Upper lobe of right lung (tissue), 1 donor: ENCODE results near the gene UNC5C. TPM values are rescaled to one million over a fixed set of nuclear protein-coding genes. Genes with fewer than 3 reads are reported as not detected.

ENCODE experiments used
- ATAC-seq: fragments of 200-7000 bp; cut with Tn5 transposase; one replicate; pipeline ENCODE4 v1.9.1; 2020; ENCODE audit warnings: mild to moderate bottlenecking, moderate library complexity
- DNase-seq: peaks from one replicate; pipeline ENCODE4 v3.0.0-alpha.2; 2020
- H3K27ac ChIP-seq: fragments of 200-600 bp; one replicate; pipeline ENCODE4 v1.8.0; 2022
- H3K27me3 ChIP-seq: fragments of 200-600 bp; one replicate; pipeline ENCODE4 v1.8.0; 2022; ENCODE audit warnings: mild to moderate bottlenecking
- H3K36me3 ChIP-seq: fragments of 200-600 bp; one replicate; pipeline ENCODE4 v1.8.0; 2022
- H3K4me1 ChIP-seq: fragments of 200-600 bp; one replicate; pipeline ENCODE4 v1.8.0; 2022
- H3K4me3 ChIP-seq: fragments of 200-600 bp; one replicate; pipeline ENCODE4 v1.8.0; 2022; ENCODE audit warnings: mild to moderate bottlenecking
- H3K9me3 ChIP-seq: fragments of 200-600 bp; one replicate; pipeline ENCODE4 v1.8.0; 2022
- intact Hi-C: fragments of 100-400 bp; cut with DNase I; formaldehyde crosslinking; loops from one replicate; pipeline ENCODE4 v1.11.0; 2022
- total RNA-seq: library from RNA; stranded (reverse); fragmentation: NEBNext Ultra II Directional; extraction: Animal tissue kit (Norgen Biotek cat#: 25700); gene quantifications from one replicate; pipeline ENCODE4 v1.2.1, GENCODE V29; 2021
- TF ChIP-seq, protein P1 (sequence below): fragments of 200-600 bp; IDR thresholded peaks from one replicate; pipeline ENCODE4 v1.8.0; 2022; ENCODE audit warnings: antibody characterized with exemption
- donor health status: DM: no; HTN: yes; CAD: no; lungs with severe emphysema.

The UNC5C gene
- total RNA-seq, 1 donor from 2014 or later: 6.7 TPM

DNA sequence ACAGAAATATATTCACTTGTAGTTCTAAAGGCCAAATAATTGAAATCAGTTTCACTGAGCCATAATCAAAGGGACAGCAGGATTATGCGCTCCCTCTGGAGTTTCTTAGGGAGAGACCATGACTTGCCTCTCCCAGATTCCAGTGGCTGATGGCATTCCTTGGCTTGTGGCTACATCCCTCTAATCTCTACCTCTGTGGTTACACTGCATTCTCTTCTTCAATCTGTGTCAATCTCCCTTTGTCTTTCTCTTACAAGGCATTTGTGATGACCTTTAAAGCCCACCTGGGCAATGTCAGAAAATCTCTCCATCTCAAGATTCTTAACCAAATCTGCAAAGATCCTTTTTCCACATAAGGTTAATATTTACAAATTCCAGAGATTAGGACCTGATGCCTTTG lies 260.2 kb downstream of the UNC5C start:
- H3K27me3 ChIP-seq: no peaks in the 10 kb centered on the region
- no peak overlapping the region for H3K27ac ChIP-seq
- TF ChIP-seq, protein P1, sequence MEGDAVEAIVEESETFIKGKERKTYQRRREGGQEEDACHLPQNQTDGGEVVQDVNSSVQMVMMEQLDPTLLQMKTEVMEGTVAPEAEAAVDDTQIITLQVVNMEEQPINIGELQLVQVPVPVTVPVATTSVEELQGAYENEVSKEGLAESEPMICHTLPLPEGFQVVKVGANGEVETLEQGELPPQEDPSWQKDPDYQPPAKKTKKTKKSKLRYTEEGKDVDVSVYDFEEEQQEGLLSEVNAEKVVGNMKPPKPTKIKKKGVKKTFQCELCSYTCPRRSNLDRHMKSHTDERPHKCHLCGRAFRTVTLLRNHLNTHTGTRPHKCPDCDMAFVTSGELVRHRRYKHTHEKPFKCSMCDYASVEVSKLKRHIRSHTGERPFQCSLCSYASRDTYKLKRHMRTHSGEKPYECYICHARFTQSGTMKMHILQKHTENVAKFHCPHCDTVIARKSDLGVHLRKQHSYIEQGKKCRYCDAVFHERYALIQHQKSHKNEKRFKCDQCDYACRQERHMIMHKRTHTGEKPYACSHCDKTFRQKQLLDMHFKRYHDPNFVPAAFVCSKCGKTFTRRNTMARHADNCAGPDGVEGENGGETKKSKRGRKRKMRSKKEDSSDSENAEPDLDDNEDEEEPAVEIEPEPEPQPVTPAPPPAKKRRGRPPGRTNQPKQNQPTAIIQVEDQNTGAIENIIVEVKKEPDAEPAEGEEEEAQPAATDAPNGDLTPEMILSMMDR: no peak
- no peaks in the 10 kb centered on the region for H3K9me3 ChIP-seq
- DNase-seq (no peak), ATAC-seq (no peak)
- intact Hi-C loops: no loop called here
- no peak overlapping the region for H3K4me3 ChIP-seq
- H3K36me3 ChIP-seq: no peaks in the 10 kb centered on the region
- H3K4me1 ChIP-seq: peaks cover 2% of the 10 kb centered on the region

DNA sequence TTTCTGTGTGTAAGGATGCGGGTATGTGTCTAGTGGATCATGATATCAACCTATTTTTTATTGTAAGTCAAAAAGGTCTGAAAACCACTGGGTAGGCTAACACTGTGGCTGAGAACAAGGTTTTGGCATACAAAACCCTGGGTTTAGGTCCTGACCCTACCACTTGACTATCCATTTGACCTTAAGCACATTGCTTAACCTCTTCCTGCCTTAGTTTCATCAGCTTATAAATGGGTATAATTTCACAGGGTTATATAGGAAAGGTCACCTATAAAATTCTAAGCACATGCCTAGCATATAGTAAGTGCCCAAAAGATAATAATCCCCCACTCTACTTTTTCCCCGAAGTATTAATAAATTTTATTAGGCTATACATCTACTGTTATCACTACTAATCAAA lies 263.0 kb downstream of the UNC5C start:
- intact Hi-C loops: no loop called here
- no peak overlapping the region for H3K27ac ChIP-seq
- TF ChIP-seq, protein P1: no peak
- no peak overlapping the region for H3K4me3 ChIP-seq
- no peak for ATAC-seq
- H3K36me3 ChIP-seq: no peaks in the 10 kb centered on the region
- no peaks in the 10 kb centered on the region for H3K9me3 ChIP-seq
- H3K27me3 ChIP-seq: no peaks in the 10 kb centered on the region
- peaks cover 2% of the 10 kb centered on the region for H3K4me1 ChIP-seq
- DNase-seq: no peak

DNA sequence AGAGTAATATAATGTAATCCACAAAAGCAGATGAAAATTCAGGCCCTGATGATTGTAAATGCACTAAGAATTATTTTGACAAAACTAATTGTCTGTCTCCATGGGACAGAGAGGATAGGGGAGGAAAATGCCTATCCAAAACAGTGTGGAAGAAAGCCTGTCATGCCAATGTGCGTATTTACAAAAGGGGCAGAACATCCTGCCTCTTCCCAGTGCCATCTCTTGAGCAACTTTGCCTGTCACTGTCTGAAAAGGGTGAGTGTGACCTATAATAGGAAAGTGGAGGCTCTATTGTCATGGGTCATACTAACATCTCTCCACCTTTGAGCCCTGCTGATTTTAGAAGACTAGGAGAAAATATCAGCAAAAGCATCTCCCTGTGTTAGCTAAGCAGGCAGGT lies 264.1 kb downstream of the UNC5C start:
- no peak overlapping the region for H3K4me3 ChIP-seq
- no peak overlapping the region for H3K27ac ChIP-seq
- no peaks in the 10 kb centered on the region for H3K27me3 ChIP-seq
- peaks cover 2% of the 10 kb centered on the region for H3K4me1 ChIP-seq
- intact Hi-C loops: no loop called here
- no peak for ATAC-seq
- TF ChIP-seq, protein P1: no peak
- no peak for DNase-seq
- no peaks in the 10 kb centered on the region for H3K36me3 ChIP-seq
- H3K9me3 ChIP-seq: no peaks in the 10 kb centered on the region

DNA sequence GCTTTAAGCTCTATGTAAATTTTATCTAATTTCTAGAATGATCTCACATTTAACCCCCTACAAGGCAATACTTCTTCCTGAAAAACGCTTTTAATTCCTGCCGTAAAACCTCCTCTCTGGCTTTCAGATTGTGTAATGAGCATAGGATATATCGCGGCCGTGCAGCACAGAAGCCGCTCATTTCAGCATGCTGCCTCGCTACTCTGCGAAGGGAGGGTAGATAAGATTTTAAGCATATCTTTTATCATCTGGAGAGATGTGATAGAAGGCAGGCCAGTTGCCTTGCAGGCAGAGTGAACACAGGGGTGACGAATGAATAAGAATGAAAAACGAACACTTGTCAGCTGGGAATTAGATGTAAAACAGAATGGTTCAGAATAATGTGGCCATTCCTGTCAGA lies 265.5 kb downstream of the UNC5C start:
- intact Hi-C loops: no loop called here
- no peaks in the 10 kb centered on the region for H3K27me3 ChIP-seq
- no peaks in the 10 kb centered on the region for H3K4me1 ChIP-seq
- H3K36me3 ChIP-seq: no peaks in the 10 kb centered on the region
- no peak overlapping the region for H3K4me3 ChIP-seq
- ATAC-seq: no peak
- TF ChIP-seq, protein P1: no peak
- DNase-seq: no peak
- H3K9me3 ChIP-seq: no peaks in the 10 kb centered on the region
- no peak overlapping the region for H3K27ac ChIP-seq

DNA sequence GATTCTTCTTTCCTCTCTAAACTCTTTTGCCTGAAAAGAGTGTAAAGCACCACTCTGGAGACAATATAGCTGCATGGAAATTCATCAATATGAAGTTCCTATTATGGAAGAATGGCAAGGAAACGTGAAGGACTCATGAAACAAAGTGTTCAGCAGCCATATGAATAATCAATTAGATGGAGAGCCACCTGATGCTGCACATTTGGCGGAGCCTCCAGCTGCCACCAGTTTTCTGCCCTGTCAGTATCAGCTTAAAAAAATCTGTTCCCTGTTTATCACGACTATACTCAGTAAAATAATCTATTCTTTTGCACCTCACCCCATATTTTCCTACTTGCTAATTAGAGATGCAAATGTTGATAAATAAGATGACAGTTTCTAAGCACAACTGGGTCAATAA lies 276.0 kb downstream of the UNC5C start:
- no peaks in the 10 kb centered on the region for H3K4me1 ChIP-seq
- ATAC-seq: no peak
- H3K4me3 ChIP-seq: no peak overlapping the region
- no peaks in the 10 kb centered on the region for H3K36me3 ChIP-seq
- no peak overlapping the region for H3K27ac ChIP-seq
- TF ChIP-seq, protein P1: no peak
- H3K9me3 ChIP-seq: no peaks in the 10 kb centered on the region
- no peaks in the 10 kb centered on the region for H3K27me3 ChIP-seq
- intact Hi-C loops: no loop called here
- no peak for DNase-seq

GRCh38 chr4:95272036-95272435 lies 276.7 kb downstream of the UNC5C start:
- no peaks in the 10 kb centered on the region for H3K9me3 ChIP-seq
- ATAC-seq: no peak
- no peaks in the 10 kb centered on the region for H3K27me3 ChIP-seq
- H3K4me1 ChIP-seq: no peaks in the 10 kb centered on the region
- intact Hi-C loops: no loop called here
- no peak overlapping the region for H3K4me3 ChIP-seq
- TF ChIP-seq, protein P1: no peak
- H3K36me3 ChIP-seq: no peaks in the 10 kb centered on the region
- DNase-seq: no peak
- no peak overlapping the region for H3K27ac ChIP-seq
